ENCODE data around the gene GBF1.

Gene GBF1

DNA sequence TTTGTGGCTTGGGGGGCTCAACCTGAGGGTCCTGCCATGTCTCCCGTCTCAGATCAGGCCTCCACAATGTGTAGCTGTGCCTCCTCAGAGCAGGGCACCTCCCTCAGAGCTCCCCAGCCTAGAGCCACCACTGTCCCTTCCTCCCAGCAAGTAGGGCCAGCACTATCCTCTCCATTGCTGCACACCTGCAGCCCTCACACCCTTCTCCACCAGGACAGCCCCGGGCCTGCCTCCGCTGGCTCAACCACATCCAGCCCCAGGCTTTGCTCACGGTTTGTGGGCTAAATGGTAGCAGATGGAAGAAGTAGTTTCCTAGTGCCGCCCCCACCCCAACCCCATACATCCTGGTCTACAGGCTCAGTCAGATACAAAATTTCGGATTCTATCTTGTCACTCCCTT, 160.3 kb downstream of the GBF1 start:
- H3K9me3 ChIP-seq (ENCODE audit: insufficient read depth, low read length): no peaks in the 10 kb centered on the region
- H4K20me1 ChIP-seq (ENCODE audit: insufficient read depth, low read length): 0 out of 2 replicates have a peak, but pooled peaks cover 4% of the 10 kb centered on the region
- no peak overlapping the region for H3K4me3 ChIP-seq (ENCODE audit: low read length)
- no peak overlapping the region for H2AFZ ChIP-seq (ENCODE audit: low read depth, low read length)
- TF ChIP-seq, protein P1, sequence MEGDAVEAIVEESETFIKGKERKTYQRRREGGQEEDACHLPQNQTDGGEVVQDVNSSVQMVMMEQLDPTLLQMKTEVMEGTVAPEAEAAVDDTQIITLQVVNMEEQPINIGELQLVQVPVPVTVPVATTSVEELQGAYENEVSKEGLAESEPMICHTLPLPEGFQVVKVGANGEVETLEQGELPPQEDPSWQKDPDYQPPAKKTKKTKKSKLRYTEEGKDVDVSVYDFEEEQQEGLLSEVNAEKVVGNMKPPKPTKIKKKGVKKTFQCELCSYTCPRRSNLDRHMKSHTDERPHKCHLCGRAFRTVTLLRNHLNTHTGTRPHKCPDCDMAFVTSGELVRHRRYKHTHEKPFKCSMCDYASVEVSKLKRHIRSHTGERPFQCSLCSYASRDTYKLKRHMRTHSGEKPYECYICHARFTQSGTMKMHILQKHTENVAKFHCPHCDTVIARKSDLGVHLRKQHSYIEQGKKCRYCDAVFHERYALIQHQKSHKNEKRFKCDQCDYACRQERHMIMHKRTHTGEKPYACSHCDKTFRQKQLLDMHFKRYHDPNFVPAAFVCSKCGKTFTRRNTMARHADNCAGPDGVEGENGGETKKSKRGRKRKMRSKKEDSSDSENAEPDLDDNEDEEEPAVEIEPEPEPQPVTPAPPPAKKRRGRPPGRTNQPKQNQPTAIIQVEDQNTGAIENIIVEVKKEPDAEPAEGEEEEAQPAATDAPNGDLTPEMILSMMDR (IDR thresholded peaks at IDR 0.05; ENCODE audit: low read depth, low read length): no peak
- no peak for TF ChIP-seq EZH2phosphoT487 (IDR thresholded peaks at IDR 0.05; ENCODE audit: low read depth)
- H3K36me3 ChIP-seq (replicated peaks; ENCODE audit: low read depth, low read length): peaks cover 8% of the 10 kb centered on the region
- H3K9ac ChIP-seq (ENCODE audit: low read length): no peak overlapping the region
- no peaks in the 10 kb centered on the region for H3K27me3 ChIP-seq (ENCODE audit: low read depth, low read length)
- no peak overlapping the region for H3K4me2 ChIP-seq (ENCODE audit: low read length)
- H3K79me2 ChIP-seq (ENCODE audit: low read length): no peaks in the 10 kb centered on the region
- no peak overlapping the region for H3K27ac ChIP-seq (ENCODE audit: low read length)
- peaks cover 20% of the 10 kb centered on the region; the same call in 1 of the 2 replicates for H3K4me1 ChIP-seq (ENCODE audit: low read length)

DNA sequence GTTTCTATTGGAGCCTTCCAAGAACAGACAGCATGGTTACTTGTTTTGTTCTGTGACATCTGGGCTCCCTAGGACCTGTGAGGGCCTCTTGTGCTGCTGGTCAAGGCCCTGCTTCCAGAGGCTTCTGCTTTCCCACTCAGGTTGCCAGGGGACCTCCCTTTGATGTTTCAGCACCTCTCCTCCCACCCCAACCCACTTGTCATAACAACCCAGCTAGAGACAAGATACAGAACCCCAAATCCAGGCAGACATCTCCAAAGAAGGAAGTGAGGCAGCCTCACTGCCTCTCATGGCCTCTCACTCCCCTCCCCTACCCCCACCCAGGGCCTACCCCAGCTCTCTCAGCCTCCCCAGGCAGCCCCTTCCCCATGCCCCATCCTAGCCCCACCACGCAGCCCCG, 161.5 kb downstream of the GBF1 start:
- Histone ChIP-seq H3K9me3 (ENCODE audit: insufficient read depth, low read length) (no peaks in the 10 kb centered on the region), H3K36me3 (replicated peaks; ENCODE audit: low read depth, low read length) (no peaks in the 10 kb centered on the region), H3K4me1 (ENCODE audit: low read length) (peaks cover 24% of the 10 kb centered on the region), H3K4me2 (ENCODE audit: low read length) (no peak overlapping the region), H4K20me1 (ENCODE audit: insufficient read depth, low read length) (no peaks in the 10 kb centered on the region), H3K4me3 (ENCODE audit: low read length) (no peak overlapping the region), H3K27ac (ENCODE audit: low read length) (no peak overlapping the region), H2AFZ (ENCODE audit: low read depth, low read length) (no peak overlapping the region), H3K27me3 (ENCODE audit: low read depth, low read length) (no peaks in the 10 kb centered on the region), H3K9ac (ENCODE audit: low read length) (no peak overlapping the region), H3K79me2 (ENCODE audit: low read length) (no peaks in the 10 kb centered on the region)
- TF ChIP-seq, protein P1 (IDR thresholded peaks at IDR 0.05; ENCODE audit: low read depth, low read length): no peak
- TF ChIP-seq EZH2phosphoT487 (IDR thresholded peaks at IDR 0.05; ENCODE audit: low read depth): no peak

DNA sequence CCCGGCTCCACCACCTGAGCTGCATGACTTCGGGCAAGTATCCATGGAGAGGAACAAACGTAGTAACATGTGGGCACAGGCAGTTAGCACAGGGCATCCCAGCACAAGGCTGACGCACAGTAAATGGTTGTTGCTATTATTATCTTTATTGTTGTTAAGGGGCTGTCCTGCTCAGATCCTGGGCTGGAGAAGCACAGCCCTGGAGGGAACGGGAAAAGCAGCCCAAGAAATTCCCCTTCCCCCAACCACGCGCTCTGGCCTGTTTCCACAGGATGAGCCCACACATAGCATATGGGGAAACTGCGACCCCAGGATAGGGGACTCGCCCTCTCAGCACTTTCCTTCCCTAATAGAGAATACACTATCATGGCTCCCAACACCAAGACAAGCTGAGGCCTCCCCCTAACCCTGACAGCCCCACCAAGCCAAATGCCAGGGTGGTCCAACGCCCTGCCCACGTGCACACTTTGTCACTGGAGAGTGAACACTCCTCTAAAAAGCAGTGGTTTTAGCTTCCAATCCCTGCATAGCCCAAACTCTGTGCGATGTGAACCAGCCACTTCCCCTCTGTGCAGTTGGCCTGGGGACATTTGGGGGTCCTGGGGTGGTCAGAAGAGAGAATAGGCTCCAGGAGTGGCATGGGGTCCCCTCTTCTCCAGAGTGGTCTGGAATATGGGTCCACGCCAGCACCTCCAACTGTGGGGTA, 162.2 kb downstream of the GBF1 start:
- Histone ChIP-seq H3K27ac (ENCODE audit: low read length) (no peak overlapping the region), H3K27me3 (ENCODE audit: low read depth, low read length) (no peaks in the 10 kb centered on the region), H3K9me3 (ENCODE audit: insufficient read depth, low read length) (no peaks in the 10 kb centered on the region), H3K4me1 (ENCODE audit: low read length) (peaks cover 30% of the 10 kb centered on the region), H3K79me2 (ENCODE audit: low read length) (no peaks in the 10 kb centered on the region), H3K4me2 (ENCODE audit: low read length) (peak overlapping the region; percentile 59; the same call in 1 of the 2 replicates), H3K4me3 (ENCODE audit: low read length) (no peak overlapping the region), H4K20me1 (ENCODE audit: insufficient read depth, low read length) (no peaks in the 10 kb centered on the region), H3K9ac (ENCODE audit: low read length) (no peak overlapping the region), H3K36me3 (replicated peaks; ENCODE audit: low read depth, low read length) (no peaks in the 10 kb centered on the region), H2AFZ (ENCODE audit: low read depth, low read length) (no peak overlapping the region)
- TF ChIP-seq EZH2phosphoT487 (IDR thresholded peaks at IDR 0.05; ENCODE audit: low read depth): no peak
- TF ChIP-seq, protein P1 (IDR thresholded peaks at IDR 0.05; ENCODE audit: low read depth, low read length): no peak

DNA sequence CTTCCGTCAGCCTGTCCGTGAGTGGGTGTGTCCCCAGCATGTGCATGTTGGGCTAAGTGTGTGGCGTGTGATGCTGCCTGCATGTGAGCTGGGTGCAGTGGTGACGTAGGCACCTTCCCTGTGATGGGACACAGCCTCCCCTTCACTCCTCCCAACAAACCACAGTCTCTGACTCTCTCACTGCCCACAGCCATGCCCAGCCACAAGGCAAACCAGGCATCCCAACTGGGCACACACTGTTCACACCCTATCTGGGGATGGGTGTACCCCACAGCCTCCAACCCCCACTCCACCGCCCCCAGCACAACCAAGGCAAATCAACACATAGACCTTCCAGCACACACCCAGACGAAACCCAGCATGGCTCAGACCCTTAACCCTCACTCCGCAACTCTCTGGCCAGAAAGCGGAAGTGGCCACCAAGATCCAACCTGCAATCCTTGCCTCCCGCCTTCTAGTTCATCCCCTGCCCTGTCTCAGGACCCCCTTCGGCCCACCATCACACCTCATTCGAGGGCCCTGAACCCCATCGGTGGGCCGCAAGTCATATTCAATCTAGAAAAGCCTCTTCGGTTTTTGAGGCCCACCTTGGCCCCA, 162.9 kb downstream of the GBF1 start:
- Histone ChIP-seq H3K9ac (ENCODE audit: low read length) (no peak overlapping the region; the same call in 1 of the 2 replicates), H3K79me2 (ENCODE audit: low read length) (no peaks in the 10 kb centered on the region), H3K9me3 (ENCODE audit: insufficient read depth, low read length) (no peaks in the 10 kb centered on the region), H4K20me1 (ENCODE audit: insufficient read depth, low read length) (no peaks in the 10 kb centered on the region), H3K36me3 (replicated peaks; ENCODE audit: low read depth, low read length) (no peaks in the 10 kb centered on the region), H3K4me1 (ENCODE audit: low read length) (peaks cover 33% of the 10 kb centered on the region), H3K4me3 (ENCODE audit: low read length) (peak overlapping the region; percentile 81), H3K27me3 (ENCODE audit: low read depth, low read length) (no peaks in the 10 kb centered on the region), H3K4me2 (ENCODE audit: low read length) (peak overlapping the region; percentile 59), H2AFZ (ENCODE audit: low read depth, low read length) (no peak overlapping the region), H3K27ac (ENCODE audit: low read length) (no peak overlapping the region)
- TF ChIP-seq, protein P1 (IDR thresholded peaks at IDR 0.05; ENCODE audit: low read depth, low read length): no peak
- TF ChIP-seq EZH2phosphoT487 (IDR thresholded peaks at IDR 0.05; ENCODE audit: low read depth): no peak
